ENCODE results near the gene TNK1. TPM values are rescaled to one million over a fixed set of nuclear protein-coding genes. Genes with fewer than 3 reads are reported as not detected.
"Not testable (repeated sequence)": the region's sequence is repeated elsewhere in the genome, so short reads cannot be mapped to it uniquely, and the experiment has no call there.

The TNK1 gene
- total RNA-seq, 2 experiments from 2014 or later = 6.8 to 6.9 TPM

GRCh38 chr17:7336240-7337175 is 44.4 kb upstream of the TNK1 start, which contains the start of gene ACAP1:
Gene ACAP1 (plus strand): TSS chr17:7336529. CDS start chr17:7336735, 206 bp downstream.
- H3K4me1 Mint-ChIP-seq (ENCODE audit: low read depth) = peaks cover 47% of the 10 kb centered on the region
- POLR2A ChIA-PET = interaction anchor here (0.6 to 7.8 kb wide), 16 partner anchors 7 to 350 kb away, joined by 3 to 87 read pairs (median 3); partner anchors contain the start of genes ACADVL, DLG4, DVL2 and GPS2

GRCh38 chr17:7337600-7337999 is 43.3 kb upstream of the TNK1 start:
- CTCF ChIA-PET = interaction anchor here (1.0 to 6.3 kb wide), 10 partner anchors 9 to 350 kb away, joined by 3 to 60 read pairs (median 6); partner anchors contain the start of genes GPS2, SLC2A4 and TP53
- Mint-ChIP-seq H3K4me1 (ENCODE audit: low read depth) (peaks cover 40% of the 10 kb centered on the region), H3K4me3 (peak overlapping the region; percentile 89), H3K36me3 (ENCODE audit: low read depth) (peaks cover 31% of the 10 kb centered on the region), H3K27ac (peak overlapping the region; percentile 93)
- ATAC-seq; DNase-seq; H3K27me3 Mint-ChIP-seq; intact Hi-C loops (cut with micrococcal nuclease); H3K9me3 Mint-ChIP-seq: not testable (repeated sequence)
- POLR2A ChIA-PET = interaction anchor here (0.6 to 7.8 kb wide), 8 partner anchors 11 to 119 kb away, joined by 3 to 87 read pairs (median 3); partner anchors contain the start of genes DVL2, GPS2 and KCTD11

More at GRCh38 chr17:7336240-7337175, 44.4 kb upstream of the TNK1 start, which contains the start of gene ACAP1:
- intact Hi-C loops (cut with micrococcal nuclease) = no loop called here
- DNase-seq = peak; percentile 93
- peak; percentile 94 for ATAC-seq
- CTCF ChIA-PET = interaction anchor here (0.9 to 6.3 kb wide), 13 partner anchors 8 to 351 kb away, joined by 3 to 60 read pairs (median 6); partner anchors contain the start of genes GPS2, SLC2A4, SOX15 and TMEM95
- Mint-ChIP-seq H3K27me3 (no peaks in the 10 kb centered on the region), H3K9me3 (no peaks in the 10 kb centered on the region), H3K4me3 (peak within 1 kb of the TSS; percentile 89), H3K36me3 (ENCODE audit: low read depth) (peaks cover 29% of the 10 kb centered on the region), H3K27ac (peak within 1 kb of the TSS; percentile 93)
- TF ChIP-seq CTCF (IDR thresholded peaks at IDR 0.05) = no peak

GRCh38 chr17:7340179-7340578 is 40.7 kb upstream of the TNK1 start:
- ATAC-seq (no peak), DNase-seq (no peak)
- no peak overlapping the region for H3K4me3 Mint-ChIP-seq
- H3K9me3 Mint-ChIP-seq = no peaks in the 10 kb centered on the region
- no peak for TF ChIP-seq CTCF (IDR thresholded peaks at IDR 0.05)
- peaks cover 43% of the 10 kb centered on the region for H3K36me3 Mint-ChIP-seq (ENCODE audit: low read depth)
- no peak overlapping the region for H3K27ac Mint-ChIP-seq
- H3K27me3 Mint-ChIP-seq = no peaks in the 10 kb centered on the region
- H3K4me1 Mint-ChIP-seq (ENCODE audit: low read depth) = peaks cover 30% of the 10 kb centered on the region
- intact Hi-C loops (cut with micrococcal nuclease) = no loop called here
- POLR2A ChIA-PET = interaction anchor here (7.8 kb wide), 1 partner anchor 8 kb away, joined by 76 read pairs; the partner anchor contains the start of gene KCTD11
- CTCF ChIA-PET = interaction anchor here (3.2 kb wide), 1 partner anchor 9 kb away, joined by 8 read pairs; no protein-coding TSS in a partner anchor

DNA sequence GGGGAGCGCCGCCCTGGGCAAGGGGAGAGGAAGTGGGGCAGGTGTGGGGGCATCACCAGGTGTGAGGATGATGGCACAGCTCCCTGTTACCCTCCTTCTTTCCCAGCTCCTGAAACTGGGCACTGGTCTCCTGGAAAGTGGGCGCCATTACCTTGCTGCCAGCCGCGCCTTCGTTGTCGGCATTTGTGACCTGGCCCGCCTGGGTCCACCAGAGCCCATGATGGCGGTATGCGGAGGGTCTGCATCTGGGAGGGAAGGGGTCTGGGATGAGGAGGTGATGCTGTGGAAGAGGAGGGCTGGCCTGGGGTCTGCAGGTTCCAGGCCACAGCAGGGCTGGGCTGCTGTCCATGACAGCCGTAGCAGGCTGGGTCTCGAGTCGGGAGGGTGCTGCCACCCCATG is 39.0 kb upstream of the TNK1 start:
- Mint-ChIP-seq H3K9me3 (no peaks in the 10 kb centered on the region), H3K27ac (no peak overlapping the region), H3K27me3 (no peaks in the 10 kb centered on the region), H3K36me3 (ENCODE audit: low read depth) (peaks cover 49% of the 10 kb centered on the region), H3K4me1 (ENCODE audit: low read depth) (peaks cover 21% of the 10 kb centered on the region), H3K4me3 (no peak overlapping the region)
- TF ChIP-seq CTCF (IDR thresholded peaks at IDR 0.05) = no peak
- DNase-seq (no peak), ATAC-seq (no peak)
- ChIA-PET CTCF (interaction anchor here (1.0 to 6.3 kb wide), 3 partner anchors 12 to 219 kb away, joined by 3 to 50 read pairs (median 4); partner anchors contain the start of gene NEURL4), POLR2A (interaction anchor here (1.0 to 2.1 kb wide), 5 partner anchors 9 to 34 kb away, joined by 3 to 10 read pairs (median 6); partner anchors contain the start of gene NEURL4)
- intact Hi-C loops (cut with micrococcal nuclease) = no loop called here

- peaks cover 17% of the 10 kb centered on the region for H3K4me1 Mint-ChIP-seq (ENCODE audit: low read depth)
- no peaks in the 10 kb centered on the region for H3K9me3 Mint-ChIP-seq
- ChIA-PET CTCF (interaction anchor here (1.0 to 6.3 kb wide), 3 partner anchors 13 to 218 kb away, joined by 3 to 50 read pairs (median 20); partner anchors contain the start of gene TMEM95), POLR2A (interaction anchor here (0.8 to 1.8 kb wide), 5 partner anchors 8 to 240 kb away, joined by 3 to 10 read pairs (median 3); no protein-coding TSS in a partner anchor)
- DNase-seq (no peak), ATAC-seq (no peak)
- H3K4me3 Mint-ChIP-seq = no peak overlapping the region
- peak overlapping the region; percentile 72 for H3K27ac Mint-ChIP-seq
- intact Hi-C loops (cut with micrococcal nuclease) = no loop called here
- H3K36me3 Mint-ChIP-seq (ENCODE audit: low read depth) = peaks cover 44% of the 10 kb centered on the region
- no peaks in the 10 kb centered on the region for H3K27me3 Mint-ChIP-seq
- TF ChIP-seq CTCF (IDR thresholded peaks at IDR 0.05) = no peak
Measured at GRCh38 chr17:7343250-7343649, 37.6 kb upstream of the TNK1 start.

Data from activated CD8-positive, alpha-beta T cell treated with anti-CD3 and anti-CD28 coated beads for 36 hours (primary cell).